Measurements from ENCODE around the gene STAB1. TPM values are rescaled to one million over a fixed set of nuclear protein-coding genes. Genes with fewer than 3 reads are reported as not detected.
A peak's percentile ranks its signal among the peaks of the same experiment; 100 is the strongest.

STAB1 gene
- total RNA-seq, 4 donors from 2014 or later = 10.3 to 27.2 (median 23.3) TPM

- TF ChIP-seq POLR2A (IDR thresholded peaks at IDR 0.05) (no peak), CTCF (IDR thresholded peaks at IDR 0.05 in 4 of 5, conservative IDR thresholded peaks at IDR 0.05 in 1 of 5) (no peak)
- DNase-seq (no peak), ATAC-seq (no peak)
- intact Hi-C loops (cut with DNase I; ENCODE audit: low total_unique reads) = loop anchor here (1.0 to 5.0 kb wide), 3 partner anchors 64 to 215 kb away; partner anchors contain the start of genes GNL3, PBRM1 and UQCC5
- H3K27me3 ChIP-seq = no peaks in the 10 kb centered on the region
- no peaks in the 10 kb centered on the region for H3K9me3 ChIP-seq
- H3K36me3 ChIP-seq = peaks cover 0 to 62% of the 10 kb centered on the region in 2 donors
- no peak overlapping the region for H3K4me3 ChIP-seq
- H3K4me1 ChIP-seq = peaks cover 33 to 48% of the 10 kb centered on the region in 2 donors
- in situ Hi-C loops (cut with MboI; ENCODE audit: low sequenced_read_pairs in 4 of 4) = no loop called here
- peak overlapping the region; percentile 69 to 85 (median 78) for H3K27ac ChIP-seq
Observed at GRCh38 chr3:52472239-52473000, 22.7 kb upstream of the STAB1 start.

GRCh38 chr3:52473026-52473425 lies 22.1 kb upstream of the STAB1 start:
- no peak for ATAC-seq
- intact Hi-C loops (cut with DNase I; ENCODE audit: low total_unique reads) = loop anchor here (5.0 kb wide), 2 partner anchors 134 to 214 kb away; partner anchors contain the start of genes GNL3 and PBRM1
- no peak for DNase-seq

GRCh38 chr3:52477076-52477795 lies 17.9 kb upstream of the STAB1 start:
- TF ChIP-seq CTCF (IDR thresholded peaks at IDR 0.05 in 4 of 5, conservative IDR thresholded peaks at IDR 0.05 in 1 of 5) (no peak), POLR2A (IDR thresholded peaks at IDR 0.05) (no peak)
- no peak overlapping the region for H3K27ac ChIP-seq
- intact Hi-C loops (cut with DNase I; ENCODE audit: low total_unique reads) (no loop called here), in situ Hi-C loops (cut with MboI; ENCODE audit: low sequenced_read_pairs in 4 of 4) (no loop called here)
- peaks cover 1 to 4% of the 10 kb centered on the region in 2 donors for H3K4me1 ChIP-seq
- no peak overlapping the region for H3K4me3 ChIP-seq
- no peaks in the 10 kb centered on the region for H3K27me3 ChIP-seq
- H3K9me3 ChIP-seq = no peaks in the 10 kb centered on the region
- no peak for DNase-seq
- H3K36me3 ChIP-seq = peaks cover 0 to 95% of the 10 kb centered on the region in 2 donors
- ATAC-seq = no peak

More at GRCh38 chr3:52473026-52473425, 22.1 kb upstream of the STAB1 start:
- H3K4me3 ChIP-seq = no peak overlapping the region
- in situ Hi-C loops (cut with MboI; ENCODE audit: low sequenced_read_pairs in 4 of 4) = no loop called here
- TF ChIP-seq POLR2A (IDR thresholded peaks at IDR 0.05) = no peak
- TF ChIP-seq CTCF (IDR thresholded peaks at IDR 0.05 in 4 of 5, conservative IDR thresholded peaks at IDR 0.05 in 1 of 5) = no peak
- H3K9me3 ChIP-seq = no peaks in the 10 kb centered on the region
- H3K27me3 ChIP-seq = no peaks in the 10 kb centered on the region
- peaks cover 0 to 68% of the 10 kb centered on the region in 2 donors for H3K36me3 ChIP-seq
- H3K27ac ChIP-seq = peak overlapping the region in 3 of 4 donors; percentile 18 to 77 (median 29)
- peaks cover 29 to 45% of the 10 kb centered on the region in 2 donors for H3K4me1 ChIP-seq

GRCh38 chr3:52477796-52478095 lies 17.4 kb upstream of the STAB1 start:
- TF ChIP-seq POLR2A (IDR thresholded peaks at IDR 0.05) (no peak), CTCF (IDR thresholded peaks at IDR 0.05 in 4 of 5, conservative IDR thresholded peaks at IDR 0.05 in 1 of 5) (no peak)
- intact Hi-C loops (cut with DNase I; ENCODE audit: low total_unique reads) (no loop called here), in situ Hi-C loops (cut with MboI; ENCODE audit: low sequenced_read_pairs in 4 of 4) (no loop called here)
- ATAC-seq (no peak), DNase-seq (no peak)
- Histone ChIP-seq H3K27me3 (no peaks in the 10 kb centered on the region), H3K4me1 (no peaks in the 10 kb centered on the region), H3K27ac (no peak overlapping the region), H3K36me3 (peaks cover 0 to 95% of the 10 kb centered on the region in 2 donors), H3K4me3 (no peak overlapping the region), H3K9me3 (no peaks in the 10 kb centered on the region)

Data from gastrocnemius medialis (tissue), 4 donors.